ENCODE measurements around the gene YDJC. TPM values are rescaled to one million over a fixed set of nuclear protein-coding genes. Genes with fewer than 3 reads are reported as not detected.

The YDJC gene
- total and polyA plus RNA-seq, 2 experiments from 2014 or later, result 53.3 to 83.7 TPM

- H3K79me2 ChIP-seq (replicated peaks; ENCODE audit: insufficient read depth), result no peaks in the 10 kb centered on the region
- no peaks in the 10 kb centered on the region for H3K9me2 ChIP-seq (ENCODE audit: insufficient read depth)
- ATAC-seq (no peak), DNase-seq (ENCODE audit: low spot score) (no peak)
- H3F3A ChIP-seq (replicated peaks; ENCODE audit: low read depth), result peaks cover 27% of the 10 kb centered on the region
- Mint-ChIP-seq H3K36me3 (ENCODE audit: low read depth) (peaks cover 5% of the 10 kb centered on the region; the same call in 2 of the 3 replicates), H3K4me1 (peaks cover 19% of the 10 kb centered on the region), H3K27me3 (ENCODE audit: insufficient read depth, low read depth, poor library complexity) (peaks cover 21% of the 10 kb centered on the region), H3K4me3 (no peak overlapping the region), H3K27ac (no peak overlapping the region), H3K9me3 (no peaks in the 10 kb centered on the region; the same call in 2 of the 3 replicates)
- no peak overlapping the region for H3K27ac ChIP-seq (ENCODE audit: low read depth)
- H3K36me3 ChIP-seq (ENCODE audit: insufficient read depth), result no peaks in the 10 kb centered on the region
- no peak for TF ChIP-seq STAT1 (IDR thresholded peaks at IDR 0.05; ENCODE audit: unreplicated experiment)
- TF ChIP-seq, protein P1, sequence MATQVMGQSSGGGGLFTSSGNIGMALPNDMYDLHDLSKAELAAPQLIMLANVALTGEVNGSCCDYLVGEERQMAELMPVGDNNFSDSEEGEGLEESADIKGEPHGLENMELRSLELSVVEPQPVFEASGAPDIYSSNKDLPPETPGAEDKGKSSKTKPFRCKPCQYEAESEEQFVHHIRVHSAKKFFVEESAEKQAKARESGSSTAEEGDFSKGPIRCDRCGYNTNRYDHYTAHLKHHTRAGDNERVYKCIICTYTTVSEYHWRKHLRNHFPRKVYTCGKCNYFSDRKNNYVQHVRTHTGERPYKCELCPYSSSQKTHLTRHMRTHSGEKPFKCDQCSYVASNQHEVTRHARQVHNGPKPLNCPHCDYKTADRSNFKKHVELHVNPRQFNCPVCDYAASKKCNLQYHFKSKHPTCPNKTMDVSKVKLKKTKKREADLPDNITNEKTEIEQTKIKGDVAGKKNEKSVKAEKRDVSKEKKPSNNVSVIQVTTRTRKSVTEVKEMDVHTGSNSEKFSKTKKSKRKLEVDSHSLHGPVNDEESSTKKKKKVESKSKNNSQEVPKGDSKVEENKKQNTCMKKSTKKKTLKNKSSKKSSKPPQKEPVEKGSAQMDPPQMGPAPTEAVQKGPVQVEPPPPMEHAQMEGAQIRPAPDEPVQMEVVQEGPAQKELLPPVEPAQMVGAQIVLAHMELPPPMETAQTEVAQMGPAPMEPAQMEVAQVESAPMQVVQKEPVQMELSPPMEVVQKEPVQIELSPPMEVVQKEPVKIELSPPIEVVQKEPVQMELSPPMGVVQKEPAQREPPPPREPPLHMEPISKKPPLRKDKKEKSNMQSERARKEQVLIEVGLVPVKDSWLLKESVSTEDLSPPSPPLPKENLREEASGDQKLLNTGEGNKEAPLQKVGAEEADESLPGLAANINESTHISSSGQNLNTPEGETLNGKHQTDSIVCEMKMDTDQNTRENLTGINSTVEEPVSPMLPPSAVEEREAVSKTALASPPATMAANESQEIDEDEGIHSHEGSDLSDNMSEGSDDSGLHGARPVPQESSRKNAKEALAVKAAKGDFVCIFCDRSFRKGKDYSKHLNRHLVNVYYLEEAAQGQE (IDR thresholded peaks at IDR 0.05; ENCODE audit: unreplicated experiment), result no peak
- no peak for TF ChIP-seq ZNF114 (CRISPR knock-in tag; IDR thresholded peaks at IDR 0.05)
- TF ChIP-seq POLR2AphosphoS5 (IDR thresholded peaks at IDR 0.05; ENCODE audit: low read depth), result no peak
- no peak for TF ChIP-seq EZH2 (IDR thresholded peaks at IDR 0.05; ENCODE audit: low read depth, unreplicated experiment)
- TF ChIP-seq NANOG (IDR thresholded peaks at IDR 0.05; ENCODE audit: borderline replicate concordance), result no peak
- no peak for TF ChIP-seq EZH2phosphoT487 (IDR thresholded peaks at IDR 0.05; ENCODE audit: unreplicated experiment)
- TF ChIP-seq CREB1 (CRISPR knock-in tag; IDR thresholded peaks at IDR 0.05; ENCODE audit: low read depth), result no peak
- TF ChIP-seq ZNF331 (CRISPR knock-in tag; IDR thresholded peaks at IDR 0.05; ENCODE audit: low read depth), result no peak
- TF ChIP-seq ETS1 (IDR thresholded peaks at IDR 0.05), result no peak
- TF ChIP-seq JUNB (IDR thresholded peaks at IDR 0.05; ENCODE audit: unreplicated experiment), result no peak
- no peaks in the 10 kb centered on the region; the same call in 1 of the 2 replicates for H4K20me1 ChIP-seq (replicated peaks; ENCODE audit: insufficient read depth)
- H3K4me3 ChIP-seq, result no peak overlapping the region
- no peak overlapping the region for H2AFZ ChIP-seq
- no peak overlapping the region for H3K4me2 ChIP-seq
- H3K4me1 ChIP-seq (ENCODE audit: insufficient read depth), result peaks cover 8% of the 10 kb centered on the region
- H3K27me3 ChIP-seq (ENCODE audit: insufficient read depth), result no peaks in the 10 kb centered on the region
These were observed 31.1 kb upstream of the YDJC start for GRCh38 chr22:21660904-21661303.

DNA sequence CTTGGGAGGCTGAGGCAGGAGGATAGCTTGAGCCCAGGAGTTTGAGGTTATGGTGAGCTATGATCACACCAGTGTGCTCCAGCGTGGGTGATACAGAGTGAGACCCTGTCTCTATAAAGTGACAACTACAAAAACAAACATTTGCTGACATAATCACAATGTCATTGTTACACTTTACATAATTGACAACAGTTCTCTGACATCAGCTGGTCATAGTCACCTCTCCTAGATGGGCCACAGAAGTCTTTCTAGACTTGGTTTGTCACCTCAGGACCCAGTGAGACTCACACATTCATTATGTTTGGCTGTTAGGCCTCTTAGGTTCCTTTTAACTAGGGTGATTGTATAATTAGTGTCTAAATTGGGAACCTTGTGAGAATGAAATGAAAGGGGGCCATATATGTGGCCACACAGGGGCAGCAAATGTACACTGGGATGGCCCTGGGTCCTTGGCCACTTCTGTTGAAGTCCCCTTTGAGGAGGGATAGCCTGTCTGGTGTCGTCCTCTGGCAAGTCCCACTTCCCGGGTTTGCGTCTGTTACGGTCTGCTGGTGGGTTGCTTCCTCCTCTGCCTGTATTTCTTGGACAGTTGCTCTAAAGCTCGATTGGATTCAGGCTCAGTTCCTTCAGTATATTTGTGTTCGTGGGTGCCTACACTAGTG lies 30.2 kb upstream of the YDJC start:
- H4K20me1 ChIP-seq (replicated peaks; ENCODE audit: insufficient read depth), result no peaks in the 10 kb centered on the region; the same call in 1 of the 2 replicates
- H3K9me3 Mint-ChIP-seq, result no peaks in the 10 kb centered on the region
- no peak overlapping the region for H3K4me3 Mint-ChIP-seq
- ATAC-seq, result no peak
- DNase-seq (ENCODE audit: low spot score), result no peak
- no peaks in the 10 kb centered on the region for H3K27me3 ChIP-seq (ENCODE audit: insufficient read depth)
- H3K36me3 Mint-ChIP-seq (ENCODE audit: low read depth), result peaks cover 7% of the 10 kb centered on the region
- TF ChIP-seq, protein P1 (IDR thresholded peaks at IDR 0.05; ENCODE audit: unreplicated experiment), result no peak
- TF ChIP-seq ZNF114 (CRISPR knock-in tag; IDR thresholded peaks at IDR 0.05) (no peak), CTCF (conservative IDR thresholded peaks at IDR 0.05; ENCODE audit: low read depth in 2 of 2) (peak in 1 of 2 experiments; percentile 18; a peak in 1 of 4 replicates), JUNB (IDR thresholded peaks at IDR 0.05; ENCODE audit: unreplicated experiment) (no peak), NANOG (IDR thresholded peaks at IDR 0.05; ENCODE audit: borderline replicate concordance) (no peak)
- no peak overlapping the region for H3K27ac Mint-ChIP-seq
- H3K27me3 Mint-ChIP-seq (ENCODE audit: insufficient read depth, low read depth, poor library complexity), result peaks cover 15% of the 10 kb centered on the region
- peaks cover 16% of the 10 kb centered on the region for H3K4me1 Mint-ChIP-seq
- H3K36me3 ChIP-seq (ENCODE audit: insufficient read depth), result peaks cover 5% of the 10 kb centered on the region; the same call in 1 of the 2 replicates
- H3K4me3 ChIP-seq, result no peak overlapping the region
- H3F3A ChIP-seq (replicated peaks; ENCODE audit: low read depth), result peaks cover 28% of the 10 kb centered on the region
- no peaks in the 10 kb centered on the region for H3K79me2 ChIP-seq (replicated peaks; ENCODE audit: insufficient read depth)
- H3K4me2 ChIP-seq, result no peak overlapping the region
- no peak overlapping the region for H2AFZ ChIP-seq
- H3K27ac ChIP-seq (ENCODE audit: low read depth), result no peak overlapping the region
- no peaks in the 10 kb centered on the region for H3K9me2 ChIP-seq (ENCODE audit: insufficient read depth)
- H3K4me1 ChIP-seq (ENCODE audit: insufficient read depth), result peaks cover 8% of the 10 kb centered on the region
